Chondrocyte (in vitro differentiated cells): ENCODE measurements around the gene ADM. TPM values are rescaled to one million over a fixed set of nuclear protein-coding genes. Genes with fewer than 3 reads are reported as not detected.
"Not testable (repeated sequence)": the region's sequence is repeated elsewhere in the genome, so short reads cannot be mapped to it uniquely, and the experiment has no call there.

ENCODE experiments used
- DNase-seq: peaks from one replicate; pipeline ENCODE4 v3.0.0; 2021; ENCODE audit warnings: mixed read lengths, low spot score
- H3K27ac Mint-ChIP-seq: one replicate; pipeline ENCODE4 v1.8.0; 2021; ENCODE audit warnings: mild to moderate bottlenecking, moderate library complexity, mixed read lengths; ENCODE audit not compliant: unreplicated experiment
- H3K27me3 Mint-ChIP-seq: 2 replicates; pipeline ENCODE4 v1.8.0; 2021; ENCODE audit warnings: low read depth, mixed read lengths
- H3K36me3 Mint-ChIP-seq: 2 replicates; pipeline ENCODE4 v1.8.0; 2021; ENCODE audit warnings: low read depth, mixed read lengths
- H3K4me1 Mint-ChIP-seq: 2 replicates; pipeline ENCODE4 v1.8.0; 2021; ENCODE audit warnings: low read depth, mild to moderate bottlenecking, mixed read lengths
- H3K4me3 Mint-ChIP-seq: one replicate; pipeline ENCODE4 v1.8.0; 2021; ENCODE audit warnings: mild to moderate bottlenecking, moderate library complexity, mixed read lengths; ENCODE audit not compliant: unreplicated experiment
- H3K9me3 Mint-ChIP-seq: 2 replicates; pipeline ENCODE4 v1.8.0; 2021; ENCODE audit warnings: low read depth, mixed read lengths
- long read RNA-seq: library from polyadenylated mRNA; stranded (forward); transcript quantifications from one replicate; pipeline ENCODE4 v2.0.0, GENCODE V29; 2021
- total RNA-seq: library from RNA; stranded (reverse); gene quantifications from 3 replicates; pipeline ENCODE4 v1.2.1, GENCODE V29; 2021
- TF ChIP-seq, protein P1 (sequence below): fragments of 200-600 bp; sonication (generic); IDR thresholded peaks from 2 replicates; pipeline ENCODE4 v1.5.0; 2021; ENCODE audit warnings: antibody characterized with exemption, mild to moderate bottlenecking, moderate library complexity

Gene ADM
- total RNA-seq = 33.0 to 53.8 TPM (median 49.2 TPM) in 3 replicates
- long read RNA-seq, transcript ADM-201 (4 exons, 1,885 nt) = major isoform, 53 of 61 reads
- long read RNA-seq, partial matches to known transcripts = 1 of 61 reads
- long read RNA-seq, other reads (novel, unspliced or antisense) = 4 of 61 reads

DNA sequence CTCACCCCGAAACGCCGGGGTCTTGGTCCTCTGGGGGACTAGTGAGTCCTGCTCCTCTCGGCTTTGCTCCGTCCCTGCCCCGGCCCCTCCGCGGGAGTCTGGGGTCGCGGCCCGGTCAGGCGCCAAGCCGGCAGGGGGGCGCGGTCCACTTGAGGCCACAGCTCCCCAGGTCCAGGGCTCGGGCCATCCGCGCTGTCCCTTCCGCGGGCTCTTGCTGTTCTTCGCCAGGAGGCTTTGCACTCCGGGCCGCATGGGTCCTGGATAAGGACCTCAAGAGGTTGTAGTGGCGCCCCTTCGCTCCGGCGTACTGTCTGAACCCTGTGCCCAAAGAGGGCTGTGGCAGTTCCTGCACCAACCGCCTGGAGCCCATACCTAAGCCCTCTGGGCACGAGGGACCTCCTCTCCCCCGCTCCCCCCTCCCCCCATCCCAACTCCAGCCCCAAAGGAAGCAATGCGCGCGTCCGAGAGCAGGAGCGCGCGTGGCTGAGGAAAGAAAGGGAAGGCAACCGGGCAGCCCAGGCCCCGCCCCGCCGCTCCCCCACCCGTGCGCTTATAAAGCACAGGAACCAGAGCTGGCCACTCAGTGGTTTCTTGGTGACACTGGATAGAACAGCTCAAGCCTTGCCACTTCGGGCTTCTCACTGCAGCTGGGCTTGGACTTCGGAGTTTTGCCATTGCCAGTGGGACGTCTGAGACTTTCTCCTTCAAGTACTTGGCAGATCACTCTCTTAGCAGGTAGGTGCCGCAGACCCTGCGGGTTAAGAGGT is at the start of gene ADM:
ADM (plus strand) TSS at position 579 of the 767 bp plus-strand sequence. CDS start 628 bp downstream, outside the sequence.
- TF ChIP-seq, protein P1, sequence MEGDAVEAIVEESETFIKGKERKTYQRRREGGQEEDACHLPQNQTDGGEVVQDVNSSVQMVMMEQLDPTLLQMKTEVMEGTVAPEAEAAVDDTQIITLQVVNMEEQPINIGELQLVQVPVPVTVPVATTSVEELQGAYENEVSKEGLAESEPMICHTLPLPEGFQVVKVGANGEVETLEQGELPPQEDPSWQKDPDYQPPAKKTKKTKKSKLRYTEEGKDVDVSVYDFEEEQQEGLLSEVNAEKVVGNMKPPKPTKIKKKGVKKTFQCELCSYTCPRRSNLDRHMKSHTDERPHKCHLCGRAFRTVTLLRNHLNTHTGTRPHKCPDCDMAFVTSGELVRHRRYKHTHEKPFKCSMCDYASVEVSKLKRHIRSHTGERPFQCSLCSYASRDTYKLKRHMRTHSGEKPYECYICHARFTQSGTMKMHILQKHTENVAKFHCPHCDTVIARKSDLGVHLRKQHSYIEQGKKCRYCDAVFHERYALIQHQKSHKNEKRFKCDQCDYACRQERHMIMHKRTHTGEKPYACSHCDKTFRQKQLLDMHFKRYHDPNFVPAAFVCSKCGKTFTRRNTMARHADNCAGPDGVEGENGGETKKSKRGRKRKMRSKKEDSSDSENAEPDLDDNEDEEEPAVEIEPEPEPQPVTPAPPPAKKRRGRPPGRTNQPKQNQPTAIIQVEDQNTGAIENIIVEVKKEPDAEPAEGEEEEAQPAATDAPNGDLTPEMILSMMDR = peak; percentile 86
- peak; percentile 94 for DNase-seq
- Mint-ChIP-seq H3K27me3 (no peaks in the 10 kb centered on the region), H3K4me3 (peak within 1 kb of the TSS; percentile 99), H3K36me3 (peaks cover 9% of the 10 kb centered on the region), H3K9me3 (no peaks in the 10 kb centered on the region), H3K27ac (peak within 1 kb of the TSS; percentile 100), H3K4me1 (peaks cover 63% of the 10 kb centered on the region)

GRCh38 chr11:10255388-10256125 is 49.3 kb upstream of the ADM start:
- H3K9me3 Mint-ChIP-seq = no peaks in the 10 kb centered on the region
- H3K4me1 Mint-ChIP-seq = peaks cover 17% of the 10 kb centered on the region
- DNase-seq = no peak
- no peak overlapping the region for H3K4me3 Mint-ChIP-seq
- H3K36me3 Mint-ChIP-seq = no peaks in the 10 kb centered on the region
- H3K27me3 Mint-ChIP-seq = no peaks in the 10 kb centered on the region
- H3K27ac Mint-ChIP-seq = no peak overlapping the region
- TF ChIP-seq, protein P1 = no peak

DNA sequence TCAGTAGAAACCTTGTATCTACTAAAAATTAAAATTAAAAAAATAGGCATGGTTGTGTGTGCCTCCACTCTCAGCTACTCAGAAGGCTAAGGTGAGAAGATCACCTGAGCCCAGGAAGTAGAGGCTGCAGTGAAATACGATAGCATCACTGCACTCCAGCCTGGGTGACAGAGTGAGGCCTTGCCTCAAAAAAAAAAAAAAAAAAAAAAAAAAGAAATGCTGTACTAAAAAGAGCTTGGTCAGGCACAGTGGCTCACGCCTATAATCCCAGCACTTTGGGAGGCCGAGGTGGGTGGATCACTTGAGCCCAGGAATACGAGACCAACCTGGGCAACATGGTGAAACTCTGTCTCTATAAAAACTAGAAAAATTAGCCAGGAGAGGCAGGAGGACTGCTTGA is 47.4 kb upstream of the ADM start:
- Mint-ChIP-seq H3K4me1 (peaks cover 36% of the 10 kb centered on the region), H3K9me3 (no peaks in the 10 kb centered on the region), H3K27me3 (no peaks in the 10 kb centered on the region), H3K4me3 (no peak overlapping the region), H3K36me3 (no peaks in the 10 kb centered on the region), H3K27ac (no peak overlapping the region)
- TF ChIP-seq, protein P1 = no peak
- DNase-seq = no peak

DNA sequence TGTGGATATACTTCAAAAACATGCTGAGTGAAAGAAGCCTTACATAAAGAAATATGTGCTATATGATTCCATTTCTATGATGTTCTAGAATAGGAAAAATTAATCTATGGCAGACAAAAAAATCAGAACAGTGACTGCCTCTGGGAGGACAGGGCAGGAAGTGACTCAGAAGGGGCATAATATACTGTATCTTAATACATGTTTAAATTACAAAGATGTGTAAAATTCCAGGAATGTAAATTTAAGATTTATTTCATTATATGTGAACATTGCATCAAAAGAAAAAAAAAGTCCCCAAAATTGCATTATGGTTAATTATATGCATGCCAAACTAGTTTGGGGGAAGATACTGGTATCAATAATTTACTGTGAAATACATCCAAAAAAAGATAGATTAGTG is 43.1 kb upstream of the ADM start:
- H3K9me3 Mint-ChIP-seq = no peaks in the 10 kb centered on the region
- DNase-seq = no peak
- H3K27me3 Mint-ChIP-seq = no peaks in the 10 kb centered on the region
- H3K4me3 Mint-ChIP-seq = no peak overlapping the region
- TF ChIP-seq, protein P1 = no peak
- H3K36me3 Mint-ChIP-seq = no peaks in the 10 kb centered on the region
- no peak overlapping the region for H3K27ac Mint-ChIP-seq
- H3K4me1 Mint-ChIP-seq = peaks cover 32% of the 10 kb centered on the region

GRCh38 chr11:10263929-10264328 is 40.9 kb upstream of the ADM start:
- H3K27ac Mint-ChIP-seq = no peak overlapping the region
- DNase-seq = no peak
- H3K4me1 Mint-ChIP-seq = peaks cover 51% of the 10 kb centered on the region
- H3K9me3 Mint-ChIP-seq = no peaks in the 10 kb centered on the region
- TF ChIP-seq, protein P1 = no peak
- no peaks in the 10 kb centered on the region for H3K36me3 Mint-ChIP-seq
- no peak overlapping the region for H3K4me3 Mint-ChIP-seq
- no peaks in the 10 kb centered on the region for H3K27me3 Mint-ChIP-seq

DNA sequence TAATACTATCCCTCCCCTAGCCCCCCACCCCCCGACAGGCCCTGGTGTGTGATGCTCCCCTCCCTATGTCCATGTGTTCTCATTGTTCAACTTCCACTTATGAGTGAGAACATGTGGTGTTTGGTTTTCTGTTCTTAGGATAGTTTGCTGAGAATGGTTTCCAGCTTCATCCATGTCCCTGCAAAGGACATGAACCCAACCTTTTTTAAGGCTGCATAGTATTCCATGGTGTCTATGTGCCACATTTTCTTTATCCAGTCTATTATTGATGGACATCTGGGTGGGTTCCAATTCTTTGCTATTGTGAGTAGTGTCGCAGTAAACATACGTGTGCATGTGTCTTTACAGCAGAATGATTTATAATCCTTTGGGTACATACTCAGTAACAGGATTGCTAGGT is 40.2 kb upstream of the ADM start:
- not testable (repeated sequence) for H3K27ac Mint-ChIP-seq, DNase-seq, H3K27me3 Mint-ChIP-seq, H3K36me3 Mint-ChIP-seq, H3K4me3 Mint-ChIP-seq, H3K9me3 Mint-ChIP-seq
- H3K4me1 Mint-ChIP-seq = peaks cover 57% of the 10 kb centered on the region
